Measurements from ENCODE around the gene IGFBP3. TPM values are rescaled to one million over a fixed set of nuclear protein-coding genes. Genes with fewer than 3 reads are reported as not detected.

Gene IGFBP3
- total RNA-seq, 1 donor from 2014 or later = 763 TPM

DNA sequence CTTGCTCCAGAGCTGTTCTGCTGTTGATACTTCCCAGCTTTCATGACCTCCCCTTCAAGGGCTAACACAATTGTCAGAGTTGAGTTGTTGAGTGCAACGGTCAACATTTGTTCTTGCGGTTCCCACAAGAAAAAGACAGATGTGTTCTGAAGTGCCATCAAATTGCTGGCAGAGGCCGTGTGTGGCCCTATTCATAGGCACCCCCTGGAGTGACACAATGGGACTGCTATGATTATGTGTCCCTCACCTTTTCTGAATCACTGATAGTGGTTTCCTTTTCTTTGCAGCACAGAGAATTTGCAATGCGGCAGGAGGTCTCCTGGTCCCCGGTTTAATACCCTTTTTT lies 38.6 kb downstream of the IGFBP3 start:
- Histone ChIP-seq H3K9me3 (peaks cover 0 to 16% of the 10 kb centered on the region in 2 donors), H3K4me3 (no peak overlapping the region), H3K27me3 (no peaks in the 10 kb centered on the region), H3K4me1 (no peaks in the 10 kb centered on the region), H3K36me3 (no peaks in the 10 kb centered on the region), H3K27ac (no peak overlapping the region)
- intact Hi-C loops (cut with DNase I) = no loop called here
- TF ChIP-seq, protein P1, sequence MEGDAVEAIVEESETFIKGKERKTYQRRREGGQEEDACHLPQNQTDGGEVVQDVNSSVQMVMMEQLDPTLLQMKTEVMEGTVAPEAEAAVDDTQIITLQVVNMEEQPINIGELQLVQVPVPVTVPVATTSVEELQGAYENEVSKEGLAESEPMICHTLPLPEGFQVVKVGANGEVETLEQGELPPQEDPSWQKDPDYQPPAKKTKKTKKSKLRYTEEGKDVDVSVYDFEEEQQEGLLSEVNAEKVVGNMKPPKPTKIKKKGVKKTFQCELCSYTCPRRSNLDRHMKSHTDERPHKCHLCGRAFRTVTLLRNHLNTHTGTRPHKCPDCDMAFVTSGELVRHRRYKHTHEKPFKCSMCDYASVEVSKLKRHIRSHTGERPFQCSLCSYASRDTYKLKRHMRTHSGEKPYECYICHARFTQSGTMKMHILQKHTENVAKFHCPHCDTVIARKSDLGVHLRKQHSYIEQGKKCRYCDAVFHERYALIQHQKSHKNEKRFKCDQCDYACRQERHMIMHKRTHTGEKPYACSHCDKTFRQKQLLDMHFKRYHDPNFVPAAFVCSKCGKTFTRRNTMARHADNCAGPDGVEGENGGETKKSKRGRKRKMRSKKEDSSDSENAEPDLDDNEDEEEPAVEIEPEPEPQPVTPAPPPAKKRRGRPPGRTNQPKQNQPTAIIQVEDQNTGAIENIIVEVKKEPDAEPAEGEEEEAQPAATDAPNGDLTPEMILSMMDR (IDR thresholded peaks at IDR 0.05) = no peak
- no peak for DNase-seq (ENCODE audit: low spot score in 2 of 2)

DNA sequence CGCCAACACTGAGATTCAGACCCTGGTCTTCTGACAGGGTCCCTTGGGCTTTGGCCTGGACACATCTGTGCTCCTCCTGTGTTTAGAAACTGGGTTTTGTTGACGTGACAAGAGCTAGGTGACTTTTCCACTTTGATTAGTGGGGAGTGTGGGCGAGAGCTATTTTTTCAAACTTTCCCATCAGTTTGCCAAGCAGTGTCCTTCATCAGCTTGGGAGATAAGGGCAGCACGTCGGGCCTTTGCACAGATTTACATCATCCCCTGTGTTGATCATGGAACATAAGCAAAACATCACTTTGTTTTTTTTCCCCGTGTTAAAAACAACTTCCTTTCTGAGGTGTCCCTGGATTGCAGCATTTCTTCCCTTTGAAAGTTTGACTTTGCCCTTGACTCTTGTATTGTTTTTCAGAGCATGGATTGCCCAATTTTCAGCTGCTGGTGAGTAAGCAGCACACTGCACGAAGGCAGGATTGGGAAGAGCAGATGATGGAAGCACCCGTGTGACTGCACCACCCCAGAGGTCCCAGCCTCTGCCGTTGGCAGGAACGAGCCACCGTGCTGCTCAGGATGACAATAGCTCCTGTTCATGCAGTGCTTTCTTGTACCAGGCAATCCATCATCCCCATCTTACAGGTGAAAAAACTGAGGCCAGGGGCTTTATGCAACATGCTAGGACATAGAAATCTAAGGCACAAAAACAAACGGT lies 39.2 kb downstream of the IGFBP3 start:
- peaks cover 0 to 16% of the 10 kb centered on the region in 2 donors for H3K9me3 ChIP-seq
- intact Hi-C loops (cut with DNase I) = no loop called here
- no peaks in the 10 kb centered on the region for H3K4me1 ChIP-seq
- TF ChIP-seq, protein P1 (IDR thresholded peaks at IDR 0.05) = no peak
- no peak overlapping the region for H3K4me3 ChIP-seq
- no peaks in the 10 kb centered on the region for H3K27me3 ChIP-seq
- no peak overlapping the region for H3K27ac ChIP-seq
- no peak for DNase-seq (ENCODE audit: low spot score in 2 of 2)
- no peaks in the 10 kb centered on the region for H3K36me3 ChIP-seq

- Histone ChIP-seq H3K4me1 (no peaks in the 10 kb centered on the region), H3K27ac (no peak overlapping the region), H3K9me3 (peaks cover 0 to 16% of the 10 kb centered on the region in 2 donors), H3K27me3 (no peaks in the 10 kb centered on the region), H3K4me3 (no peak overlapping the region), H3K36me3 (no peaks in the 10 kb centered on the region)
- no peak for DNase-seq (ENCODE audit: low spot score in 2 of 2)
- intact Hi-C loops (cut with DNase I) = no loop called here
- TF ChIP-seq, protein P1 (IDR thresholded peaks at IDR 0.05) = no peak
These were observed 39.8 kb downstream of the IGFBP3 start for GRCh38 chr7:45881280-45881758.

DNA sequence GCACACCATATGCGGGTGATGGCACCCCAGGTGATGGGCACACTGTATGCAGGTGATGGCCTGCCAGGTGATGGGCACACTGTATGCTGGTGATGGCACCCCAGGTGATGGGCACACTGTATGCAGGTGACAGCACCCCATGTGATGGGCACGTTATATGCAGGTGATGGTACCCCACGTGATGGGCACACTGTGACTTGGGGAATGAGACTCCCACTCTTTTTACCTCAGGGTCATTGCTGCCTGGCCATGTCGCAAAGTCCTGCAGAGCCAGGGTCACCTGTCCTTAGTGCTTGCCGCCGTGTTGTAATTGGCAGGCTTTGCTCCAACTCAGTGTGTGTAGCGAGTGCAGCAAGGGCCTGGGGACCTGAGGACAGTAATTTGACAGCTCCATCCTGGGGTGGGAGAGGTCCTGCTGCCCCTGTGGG lies 40.6 kb downstream of the IGFBP3 start:
- Histone ChIP-seq H3K27me3 (no peaks in the 10 kb centered on the region), H3K36me3 (no peaks in the 10 kb centered on the region), H3K4me1 (no peaks in the 10 kb centered on the region), H3K4me3 (no peak overlapping the region), H3K27ac (no peak overlapping the region), H3K9me3 (peaks cover 0 to 16% of the 10 kb centered on the region in 2 donors)
- TF ChIP-seq, protein P1 (IDR thresholded peaks at IDR 0.05) = no peak
- no peak for DNase-seq (ENCODE audit: low spot score in 2 of 2)
- intact Hi-C loops (cut with DNase I) = no loop called here

- Histone ChIP-seq H3K4me3 (no peak overlapping the region), H3K9me3 (peaks cover 0 to 16% of the 10 kb centered on the region in 2 donors), H3K27ac (no peak overlapping the region), H3K27me3 (no peaks in the 10 kb centered on the region), H3K36me3 (no peaks in the 10 kb centered on the region), H3K4me1 (no peaks in the 10 kb centered on the region)
- no peak for DNase-seq (ENCODE audit: low spot score in 2 of 2)
- TF ChIP-seq, protein P1 (IDR thresholded peaks at IDR 0.05) = no peak
- intact Hi-C loops (cut with DNase I) = no loop called here
These were observed 42.5 kb downstream of the IGFBP3 start for GRCh38 chr7:45878457-45879144.
